WERI-Rb-1 (cell line): ENCODE results near the gene SOX6.

Experiments
- DNase-seq: peaks from one replicate; pipeline ENCODE4 v3.0.0-alpha.2; 2020
- H3K27ac ChIP-seq: fragments of 250-450 bp; sonication (Bioruptor Pico); 2 replicates; pipeline ENCODE4 v1.5.1; 2020; ENCODE audit warnings: mild to moderate bottlenecking, moderate library complexity
- H3K27me3 ChIP-seq: fragments of 250-450 bp; sonication (Bioruptor Pico); 2 replicates; pipeline ENCODE4 v1.5.1; 2021; ENCODE audit warnings: mild to moderate bottlenecking, low read depth, moderate library complexity; ENCODE audit not compliant: insufficient read depth, severe bottlenecking
- H3K36me3 ChIP-seq: fragments of 250-450 bp; sonication (Bioruptor Pico); 2 replicates; pipeline ENCODE4 v1.5.1; 2020; ENCODE audit warnings: mild to moderate bottlenecking, moderate library complexity
- H3K4me3 ChIP-seq: 2 replicates; pipeline ENCODE4 v1.5.1; 2011; ENCODE audit warnings: low read depth, mild to moderate bottlenecking, control low read depth, low read length
- H3K9me3 ChIP-seq: fragments of 250-450 bp; sonication (Bioruptor Pico); 2 replicates; pipeline ENCODE4 v1.5.1; 2021; ENCODE audit warnings: mild to moderate bottlenecking, moderate library complexity; ENCODE audit not compliant: severe bottlenecking
- TF ChIP-seq, protein P1 (sequence below): IDR thresholded peaks from 2 replicates; pipeline ENCODE4 v1.5.1; 2011; ENCODE audit warnings: low read depth, mild to moderate bottlenecking, control low read depth, inconsistent platforms, low read length

The SOX6 gene

DNA sequence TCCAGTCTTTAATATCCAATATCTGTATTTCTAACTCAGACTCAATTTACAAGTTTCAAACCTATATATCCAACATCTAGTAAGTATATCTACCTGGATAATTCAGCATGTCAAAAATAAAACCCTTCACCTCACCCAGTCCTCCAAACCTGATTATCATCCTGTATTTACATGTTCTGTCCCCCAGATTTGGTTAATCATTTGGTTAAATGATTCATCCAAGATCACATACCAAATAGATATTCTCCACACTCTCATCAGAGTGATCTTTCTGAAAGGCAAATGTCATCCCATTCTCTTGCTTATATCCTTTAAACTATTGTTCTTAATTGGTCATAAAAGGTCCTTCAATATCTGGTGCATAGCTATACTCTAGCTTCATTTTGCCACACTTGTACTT lies 199.0 kb downstream of the SOX6 start:
- DNase-seq = no peak
- Histone ChIP-seq H3K9me3 (no peaks in the 10 kb centered on the region), H3K36me3 (no peaks in the 10 kb centered on the region), H3K27me3 (no peaks in the 10 kb centered on the region), H3K4me3 (no peak overlapping the region), H3K27ac (no peak overlapping the region)
- TF ChIP-seq, protein P1, sequence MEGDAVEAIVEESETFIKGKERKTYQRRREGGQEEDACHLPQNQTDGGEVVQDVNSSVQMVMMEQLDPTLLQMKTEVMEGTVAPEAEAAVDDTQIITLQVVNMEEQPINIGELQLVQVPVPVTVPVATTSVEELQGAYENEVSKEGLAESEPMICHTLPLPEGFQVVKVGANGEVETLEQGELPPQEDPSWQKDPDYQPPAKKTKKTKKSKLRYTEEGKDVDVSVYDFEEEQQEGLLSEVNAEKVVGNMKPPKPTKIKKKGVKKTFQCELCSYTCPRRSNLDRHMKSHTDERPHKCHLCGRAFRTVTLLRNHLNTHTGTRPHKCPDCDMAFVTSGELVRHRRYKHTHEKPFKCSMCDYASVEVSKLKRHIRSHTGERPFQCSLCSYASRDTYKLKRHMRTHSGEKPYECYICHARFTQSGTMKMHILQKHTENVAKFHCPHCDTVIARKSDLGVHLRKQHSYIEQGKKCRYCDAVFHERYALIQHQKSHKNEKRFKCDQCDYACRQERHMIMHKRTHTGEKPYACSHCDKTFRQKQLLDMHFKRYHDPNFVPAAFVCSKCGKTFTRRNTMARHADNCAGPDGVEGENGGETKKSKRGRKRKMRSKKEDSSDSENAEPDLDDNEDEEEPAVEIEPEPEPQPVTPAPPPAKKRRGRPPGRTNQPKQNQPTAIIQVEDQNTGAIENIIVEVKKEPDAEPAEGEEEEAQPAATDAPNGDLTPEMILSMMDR = no peak

DNA sequence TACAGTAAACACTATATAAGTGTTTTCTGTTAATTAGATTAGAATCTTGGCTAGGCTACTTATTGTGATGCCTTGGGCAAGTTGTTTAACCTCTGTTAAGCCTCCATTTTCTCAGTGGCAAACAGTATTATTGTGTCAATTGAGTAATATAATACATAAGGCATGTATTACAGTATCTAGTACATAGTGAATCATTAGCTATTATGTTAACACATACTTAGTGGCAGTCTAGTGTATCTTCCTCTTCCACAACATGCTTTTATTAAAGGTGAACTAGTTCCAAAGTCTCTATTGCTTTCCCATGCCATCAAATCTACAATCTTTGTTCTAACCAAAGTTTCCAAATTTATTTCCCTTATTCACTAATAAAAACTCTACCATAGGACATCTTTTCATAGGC lies 200.9 kb downstream of the SOX6 start:
- no peak overlapping the region for H3K4me3 ChIP-seq

DNA sequence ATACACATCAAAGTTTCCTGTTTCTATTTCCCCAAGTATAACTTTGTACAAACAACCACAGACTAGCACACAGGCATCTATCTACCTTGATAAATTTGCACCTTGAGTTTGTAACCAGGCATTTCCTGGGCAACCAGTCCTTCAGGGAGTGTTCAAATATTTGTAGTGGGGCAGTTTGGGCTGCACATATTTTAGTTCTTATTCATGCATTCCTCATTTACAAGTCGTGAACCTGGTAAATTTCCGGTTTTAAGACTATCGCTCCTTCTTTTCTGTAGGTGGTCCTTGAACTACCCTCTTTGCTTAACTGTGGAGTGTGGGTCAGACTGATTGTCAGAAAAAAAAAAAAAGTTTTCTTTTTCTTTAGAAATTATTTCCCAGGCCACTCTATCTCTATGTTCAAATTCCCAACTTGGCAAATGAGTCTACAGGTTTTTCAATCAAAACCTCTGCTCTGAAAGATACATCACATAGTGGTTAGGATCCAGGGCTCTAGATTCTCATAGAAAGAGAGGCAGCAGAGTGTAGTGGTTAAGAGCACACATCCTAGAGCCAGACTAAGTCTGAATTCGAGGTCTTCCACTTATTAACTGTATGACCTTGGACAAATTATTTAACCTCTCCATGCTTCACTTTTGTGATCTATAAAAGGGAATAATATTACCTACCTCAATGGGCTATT lies 201.5 kb downstream of the SOX6 start:
- no peak overlapping the region for H3K27ac ChIP-seq
- DNase-seq = no peak
- no peaks in the 10 kb centered on the region for H3K36me3 ChIP-seq
- no peaks in the 10 kb centered on the region for H3K9me3 ChIP-seq
- no peaks in the 10 kb centered on the region for H3K27me3 ChIP-seq
- TF ChIP-seq, protein P1 = no peak
- no peak overlapping the region for H3K4me3 ChIP-seq

More for the DNA sequence above, 200.9 kb downstream of the SOX6 start:
- H3K9me3 ChIP-seq = no peaks in the 10 kb centered on the region
- H3K27ac ChIP-seq = no peak overlapping the region
- TF ChIP-seq, protein P1 = no peak
- no peaks in the 10 kb centered on the region for H3K36me3 ChIP-seq
- DNase-seq = no peak
- no peaks in the 10 kb centered on the region for H3K27me3 ChIP-seq

DNA sequence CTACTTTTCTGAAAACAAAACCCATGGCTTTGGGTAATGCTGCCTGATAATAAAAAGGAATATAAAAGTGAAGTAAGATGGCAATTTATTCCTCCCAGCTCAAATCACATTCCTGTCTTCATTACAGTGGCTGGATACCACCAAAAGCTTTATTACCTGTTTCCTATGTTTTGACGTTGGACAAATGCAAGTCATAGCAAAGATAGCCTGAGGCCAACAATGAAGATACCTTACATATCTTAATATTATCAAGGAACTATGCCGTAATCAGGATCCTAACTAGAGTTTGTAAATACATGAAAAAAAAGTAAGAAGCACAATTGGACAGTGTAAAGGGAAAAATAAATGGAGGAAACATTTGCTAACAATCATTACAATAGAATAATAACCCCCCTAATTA lies 202.4 kb downstream of the SOX6 start:
- Histone ChIP-seq H3K27ac (no peak overlapping the region), H3K36me3 (no peaks in the 10 kb centered on the region), H3K27me3 (no peaks in the 10 kb centered on the region), H3K4me3 (no peak overlapping the region), H3K9me3 (no peaks in the 10 kb centered on the region)
- TF ChIP-seq, protein P1 = no peak
- DNase-seq = no peak

DNA sequence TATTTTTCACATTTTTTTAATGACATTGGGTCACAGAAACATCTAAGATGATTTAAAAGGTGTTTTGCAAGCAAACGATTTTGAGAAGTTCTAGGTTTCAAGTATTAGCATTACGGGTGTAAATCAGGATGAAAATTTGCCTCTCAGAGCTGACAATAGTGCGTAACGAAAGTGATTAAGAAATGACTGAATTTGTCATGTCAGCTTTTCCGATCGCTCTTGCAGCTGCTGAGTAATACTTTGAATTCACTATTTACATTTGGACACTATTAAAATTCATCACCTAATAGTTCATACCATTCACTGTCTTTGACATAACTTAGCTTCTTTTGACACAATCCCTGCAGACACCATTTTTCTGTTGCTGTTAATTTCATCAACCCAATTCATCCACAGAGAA lies 205.2 kb downstream of the SOX6 start:
- TF ChIP-seq, protein P1 = no peak
- DNase-seq = no peak
- H3K4me3 ChIP-seq = no peak overlapping the region
- no peaks in the 10 kb centered on the region for H3K36me3 ChIP-seq
- no peaks in the 10 kb centered on the region for H3K9me3 ChIP-seq
- H3K27me3 ChIP-seq = no peaks in the 10 kb centered on the region
- H3K27ac ChIP-seq = no peak overlapping the region

DNA sequence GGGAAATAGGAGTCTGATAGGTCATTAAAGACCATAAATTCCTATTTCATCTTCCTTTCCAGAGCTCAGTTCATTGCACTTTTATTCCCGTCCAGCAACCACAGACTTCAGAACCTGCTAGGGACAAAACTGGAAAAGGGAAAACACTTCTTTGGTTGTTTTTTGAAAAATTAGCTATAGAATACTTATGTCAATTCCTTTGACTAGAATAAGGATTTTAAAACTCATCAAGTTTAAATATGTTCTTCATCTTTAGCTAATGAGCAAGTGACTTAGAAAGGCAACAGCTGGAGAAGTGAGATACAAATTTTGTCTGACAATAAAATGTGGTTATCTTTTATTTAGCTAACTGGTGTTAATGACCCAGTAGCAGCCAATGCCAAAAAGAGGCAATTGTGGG lies 206.9 kb downstream of the SOX6 start:
- Histone ChIP-seq H3K9me3 (no peaks in the 10 kb centered on the region), H3K4me3 (no peak overlapping the region), H3K27me3 (no peaks in the 10 kb centered on the region), H3K27ac (no peak overlapping the region), H3K36me3 (no peaks in the 10 kb centered on the region)
- TF ChIP-seq, protein P1 = no peak
- no peak for DNase-seq
